Motor neuron (in vitro differentiated cells): Measurements from ENCODE around the gene BMERB1. TPM values are rescaled to one million over a fixed set of nuclear protein-coding genes. Genes with fewer than 3 reads are reported as not detected.

Experiments
- ATAC-seq, 8 experiments: fragments of 200-7000 bp; cut with Tn5 transposase; replicated peaks in 6 of 8; 2 replicates each; pipeline ENCODE4 v1.8.0; 2021; ENCODE audit warnings: mild to moderate bottlenecking in 8 of 8, moderate library complexity in 8 of 8
- H3K27ac ChIP-seq, 2 donors: fragments of 250-450 bp; sonication (Bioruptor Pico); 2 replicates each; pipeline ENCODE4 v1.9.0; 2021; ENCODE audit warnings: antibody characterized with exemption in 2 of 2, mild to moderate bottlenecking in 2 of 2, moderate library complexity in 1 of 2
- H3K4me1 ChIP-seq, 2 donors: fragments of 250-450 bp; sonication (Bioruptor Pico); replicated peaks in 1 of 2; 2 replicates each; pipeline ENCODE4 v1.6.1; 2021; ENCODE audit warnings: antibody characterized with exemption in 2 of 2, mild to moderate bottlenecking in 2 of 2, moderate library complexity in 1 of 2
- H3K4me3 ChIP-seq, 5 donors: fragments of 250-450 bp; sonication (Bioruptor Pico); 2 replicates each; pipeline ENCODE4 v1.9.0; 2021; ENCODE audit warnings: antibody characterized with exemption in 5 of 5, mild to moderate bottlenecking in 5 of 5, moderate library complexity in 4 of 5
- WGBS, 10 experiments: fragments of 450-650 bp; shearing (Covaris generic); methylation state at CpG; one replicate each; pipeline ENCODE4 v1.0.0; 2022; 5-methylcytosine and 5-hydroxymethylcytosine counted together
- in situ Hi-C, 9 experiments: fragments of 400-800 bp; cut with MboI; loops; one replicate each; pipeline ENCODE4 v1.15.0; 2021; ENCODE audit warnings: low sequenced_read_pairs in 9 of 9, low pct_unique_long_range_greater_than_20kb in 2 of 9; ENCODE audit not compliant: unreplicated experiment in 9 of 9
- total RNA-seq, 8 experiments: library from RNA; unstranded; fragments of 300-600 nt; gene quantifications; 2 replicates each; pipeline versions ENCODE4 v1.2.3 to v1.2.4, GENCODE V29; 2022

BMERB1 gene
- total RNA-seq, 8 experiments from 2014 or later = 11.3 to 125 (median 56.1) TPM

- peak; percentile 73 to 100 (median 88) for ATAC-seq
- 5 to 91% (median 81%) methylated on average over 1 to 3 of the region's 3 CpGs; no CpG with 5 or more reads in 3 of the 10 experiments for WGBS, 10 experiments
- Histone ChIP-seq H3K27ac (no peak overlapping the region), H3K4me1 (no peaks in the 10 kb centered on the region), H3K4me3 (no peak overlapping the region)
- in situ Hi-C loops = no loop called here
Observed at GRCh38 chr16:15482068-15482747, 47.8 kb downstream of the BMERB1 start.

GRCh38 chr16:15482748-15483298, 48.4 kb downstream of the BMERB1 start:
- no peak overlapping the region for H3K27ac ChIP-seq
- in situ Hi-C loops = no loop called here
- WGBS, 10 experiments = 87 to 100% (median 97%) methylated on average over 3 to 7 of the region's 7 CpGs
- ATAC-seq = no peak
- peaks cover 0 to 3% of the 10 kb centered on the region in 2 donors for H3K4me1 ChIP-seq
- no peak overlapping the region for H3K4me3 ChIP-seq

- peaks cover 0 to 4% of the 10 kb centered on the region in 2 donors for H3K4me1 ChIP-seq
- WGBS, 10 experiments = 43 to 100% (median 88%) methylated on average over 1 to 2 of the region's 2 CpGs; no CpG with 5 or more reads in 2 of the 10 experiments
- no peak for ATAC-seq
- no peak overlapping the region for H3K27ac ChIP-seq
- in situ Hi-C loops = no loop called here
- no peak overlapping the region for H3K4me3 ChIP-seq
Observed at GRCh38 chr16:15483857-15484256, 49.5 kb downstream of the BMERB1 start.

GRCh38 chr16:15484662-15485061, 50.3 kb downstream of the BMERB1 start:
- in situ Hi-C loops = no loop called here
- no peak for ATAC-seq
- no peak overlapping the region for H3K4me3 ChIP-seq
- no peak overlapping the region for H3K27ac ChIP-seq
- H3K4me1 ChIP-seq = peaks cover 0 to 4% of the 10 kb centered on the region in 2 donors
- 42 to 100% (median 78%) methylated on average over 1 to 5 of the region's 5 CpGs; no CpG with 5 or more reads in 4 of the 10 experiments for WGBS, 10 experiments

- Histone ChIP-seq H3K4me1 (peaks cover 0 to 4% of the 10 kb centered on the region in 2 donors), H3K4me3 (no peak overlapping the region), H3K27ac (no peak overlapping the region)
- WGBS, 10 experiments = 39 to 100% (median 96%) methylated on average over 2 to 4 of the region's 5 CpGs; no CpG with 5 or more reads in 1 of the 10 experiments
- no peak for ATAC-seq
- in situ Hi-C loops = no loop called here
Observed at GRCh38 chr16:15485175-15485574, 50.8 kb downstream of the BMERB1 start.

GRCh38 chr16:15486661-15487060, 52.3 kb downstream of the BMERB1 start:
- in situ Hi-C loops = no loop called here
- H3K4me3 ChIP-seq = no peak overlapping the region
- no peak for ATAC-seq
- no peak overlapping the region for H3K27ac ChIP-seq
- 33 to 100% (median 90%) methylated on average over 1 of the region's 1 CpG; no CpG with 5 or more reads in 3 of the 10 experiments for WGBS, 10 experiments
- H3K4me1 ChIP-seq = peaks cover 0 to 4% of the 10 kb centered on the region in 2 donors

GRCh38 chr16:15487336-15488284, 53.2 kb downstream of the BMERB1 start:
- Histone ChIP-seq H3K4me3 (no peak overlapping the region), H3K27ac (no peak overlapping the region), H3K4me1 (peaks cover 0 to 4% of the 10 kb centered on the region in 2 donors)
- 66 to 100% (median 89%) methylated on average over 1 to 11 of the region's 12 CpGs for WGBS, 10 experiments
- peak; percentile 23 to 97 (median 65) for ATAC-seq
- in situ Hi-C loops = no loop called here

- ATAC-seq = no peak
- no peak overlapping the region for H3K27ac ChIP-seq
- H3K4me1 ChIP-seq = peaks cover 4 to 15% of the 10 kb centered on the region in 2 donors
Observed at GRCh38 chr16:15489016-15489415, 54.6 kb downstream of the BMERB1 start.

GRCh38 chr16:15490123-15490711, 55.8 kb downstream of the BMERB1 start:
- 80 to 100% (median 100%) methylated on average over 1 to 3 of the region's 5 CpGs; no CpG with 5 or more reads in 5 of the 10 experiments for WGBS, 10 experiments
- Histone ChIP-seq H3K4me3 (no peak overlapping the region), H3K4me1 (peaks cover 4 to 20% of the 10 kb centered on the region in 2 donors), H3K27ac (no peak overlapping the region)
- ATAC-seq = no peak
- in situ Hi-C loops = no loop called here

More at GRCh38 chr16:15489016-15489415, 54.6 kb downstream of the BMERB1 start:
- 0 to 100% (median 90%) methylated on average over 1 to 2 of the region's 3 CpGs; no CpG with 5 or more reads in 1 of the 10 experiments for WGBS, 10 experiments
- in situ Hi-C loops = no loop called here
- H3K4me3 ChIP-seq = no peak overlapping the region

GRCh38 chr16:15491411-15491810, 57.0 kb downstream of the BMERB1 start:
- in situ Hi-C loops = no loop called here
- H3K27ac ChIP-seq = no peak overlapping the region
- ATAC-seq = no peak
- no peak overlapping the region for H3K4me3 ChIP-seq
- peaks cover 4 to 20% of the 10 kb centered on the region in 2 donors for H3K4me1 ChIP-seq
- 58 to 100% (median 100%) methylated on average over 1 to 4 of the region's 4 CpGs; no CpG with 5 or more reads in 1 of the 10 experiments for WGBS, 10 experiments

- Histone ChIP-seq H3K4me1 (peaks cover 4 to 20% of the 10 kb centered on the region in 2 donors), H3K4me3 (no peak overlapping the region), H3K27ac (no peak overlapping the region)
- no peak for ATAC-seq
- WGBS, 10 experiments = 0 to 100% (median 74%) methylated on average over 1 to 5 of the region's 8 CpGs; no CpG with 5 or more reads in 2 of the 10 experiments
- in situ Hi-C loops = no loop called here
Observed at GRCh38 chr16:15492091-15492740, 57.8 kb downstream of the BMERB1 start.
